ENCODE measurements around the gene TNRC6C. TPM values are rescaled to one million over a fixed set of nuclear protein-coding genes. Genes with fewer than 3 reads are reported as not detected.
A peak's percentile ranks its signal among the peaks of the same experiment; 100 is the strongest.

Gene TNRC6C
- total and polyA plus RNA-seq, 9 of the 15 experiments (the other 6 are each of a cell fraction or from before 2014, with no cell fraction given), result 0.20 to 4.9 (median 2.3) TPM

DNA sequence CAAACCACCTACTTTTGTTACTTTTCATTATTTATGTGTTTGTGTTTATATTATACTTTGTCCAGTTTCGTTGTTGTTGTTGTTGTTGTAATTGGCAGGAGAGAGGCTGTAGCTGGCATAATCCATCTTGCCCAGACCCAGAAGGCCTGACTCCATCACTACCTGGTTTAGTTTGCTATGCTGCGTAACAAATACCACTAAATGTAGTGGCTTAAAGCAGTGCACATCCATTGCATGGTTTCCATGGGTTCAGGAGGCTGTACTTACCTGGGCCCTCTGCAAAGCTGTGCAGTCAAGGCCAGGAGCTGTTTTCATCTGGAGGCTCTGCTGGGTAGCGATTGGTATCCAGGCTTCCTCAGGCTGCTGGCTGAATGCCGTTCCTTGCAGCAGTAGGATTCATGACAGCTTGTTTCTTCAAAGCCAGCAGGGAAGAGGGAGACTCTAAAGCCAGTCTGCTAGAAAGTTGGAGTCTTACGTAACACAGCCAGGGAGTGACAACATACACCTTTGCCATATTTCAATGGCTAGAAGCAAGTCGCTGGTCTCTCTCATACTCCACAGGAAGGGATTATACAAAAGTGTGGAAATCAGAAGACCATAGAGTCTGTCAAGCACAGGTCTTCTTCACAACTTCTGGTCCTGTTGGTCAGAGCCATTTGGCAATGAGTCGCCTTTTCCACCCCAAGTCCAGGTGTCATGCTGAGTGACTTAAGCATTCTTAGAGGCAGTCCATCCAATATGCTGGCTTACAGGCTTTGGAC is 41.1 kb downstream of the TNRC6C start (continued):
- TF ChIP-seq JUND (IDR thresholded peaks at IDR 0.05; ENCODE audit: borderline replicate concordance, low read depth, low read length), result 0 out of 2 replicates have a peak, but pooled peaks have one; percentile 2
- TF ChIP-seq JUND (tag; IDR thresholded peaks at IDR 0.05; ENCODE audit: borderline replicate concordance, low read depth, low read length), result peak; percentile 44; the same call in 1 of the 3 replicates
- no peak for TF ChIP-seq ZNF57 (CRISPR knock-in tag; IDR thresholded peaks at IDR 0.05)

DNA sequence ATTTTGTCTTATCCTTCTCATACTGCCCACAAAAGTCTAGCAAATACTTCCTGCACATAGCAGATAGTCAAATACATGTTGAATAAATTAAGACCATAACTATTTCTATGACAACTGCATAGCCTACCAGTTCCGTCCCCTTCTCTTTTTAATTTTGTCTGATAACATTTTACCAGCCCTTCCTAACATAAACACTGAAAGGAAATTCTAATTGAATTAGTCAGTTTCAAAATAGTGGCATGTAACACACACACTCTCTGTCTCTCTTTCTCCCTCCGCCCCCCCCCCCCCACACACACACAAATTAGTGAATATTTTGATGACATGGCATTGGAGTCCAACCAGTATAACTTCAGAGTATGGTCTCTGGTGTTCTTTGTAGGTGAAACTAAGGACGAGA is 41.8 kb downstream of the TNRC6C start:
- TF ChIP-seq, protein P1, sequence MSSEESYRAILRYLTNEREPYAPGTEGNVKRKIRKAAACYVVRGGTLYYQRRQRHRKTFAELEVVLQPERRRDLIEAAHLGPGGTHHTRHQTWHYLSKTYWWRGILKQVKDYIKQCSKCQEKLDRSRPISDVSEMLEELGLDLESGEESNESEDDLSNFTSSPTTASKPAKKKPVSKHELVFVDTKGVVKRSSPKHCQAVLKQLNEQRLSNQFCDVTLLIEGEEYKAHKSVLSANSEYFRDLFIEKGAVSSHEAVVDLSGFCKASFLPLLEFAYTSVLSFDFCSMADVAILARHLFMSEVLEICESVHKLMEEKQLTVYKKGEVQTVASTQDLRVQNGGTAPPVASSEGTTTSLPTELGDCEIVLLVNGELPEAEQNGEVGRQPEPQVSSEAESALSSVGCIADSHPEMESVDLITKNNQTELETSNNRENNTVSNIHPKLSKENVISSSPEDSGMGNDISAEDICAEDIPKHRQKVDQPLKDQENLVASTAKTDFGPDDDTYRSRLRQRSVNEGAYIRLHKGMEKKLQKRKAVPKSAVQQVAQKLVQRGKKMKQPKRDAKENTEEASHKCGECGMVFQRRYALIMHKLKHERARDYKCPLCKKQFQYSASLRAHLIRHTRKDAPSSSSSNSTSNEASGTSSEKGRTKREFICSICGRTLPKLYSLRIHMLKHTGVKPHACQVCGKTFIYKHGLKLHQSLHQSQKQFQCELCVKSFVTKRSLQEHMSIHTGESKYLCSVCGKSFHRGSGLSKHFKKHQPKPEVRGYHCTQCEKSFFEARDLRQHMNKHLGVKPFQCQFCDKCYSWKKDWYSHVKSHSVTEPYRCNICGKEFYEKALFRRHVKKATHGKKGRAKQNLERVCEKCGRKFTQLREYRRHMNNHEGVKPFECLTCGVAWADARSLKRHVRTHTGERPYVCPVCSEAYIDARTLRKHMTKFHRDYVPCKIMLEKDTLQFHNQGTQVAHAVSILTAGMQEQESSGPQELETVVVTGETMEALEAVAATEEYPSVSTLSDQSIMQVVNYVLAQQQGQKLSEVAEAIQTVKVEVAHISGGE (CRISPR knock-in tag; IDR thresholded peaks at IDR 0.05), result no peak
- TF ChIP-seq JUN (IDR thresholded peaks at IDR 0.05; ENCODE audit: borderline replicate concordance, low read depth, low read length), result no peak
- no peak for TF ChIP-seq JUN (CRISPR knock-in tag; IDR thresholded peaks at IDR 0.05; ENCODE audit: borderline replicate concordance)
- no peak for TF ChIP-seq MEF2D (tag; conservative IDR thresholded peaks at IDR 0.05; ENCODE audit: low read depth)
- no peak for TF ChIP-seq EP400 (IDR thresholded peaks at IDR 0.05)
- TF ChIP-seq ZNF766 (CRISPR knock-in tag; conservative IDR thresholded peaks at IDR 0.05), result no peak
- no peak for TF ChIP-seq DNMT1 (IDR thresholded peaks at IDR 0.05)
- TF ChIP-seq, protein P2, sequence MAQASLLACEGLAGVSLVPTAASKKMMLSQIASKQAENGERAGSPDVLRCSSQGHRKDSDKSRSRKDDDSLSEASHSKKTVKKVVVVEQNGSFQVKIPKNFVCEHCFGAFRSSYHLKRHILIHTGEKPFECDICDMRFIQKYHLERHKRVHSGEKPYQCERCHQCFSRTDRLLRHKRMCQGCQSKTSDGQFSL (CRISPR knock-in tag; IDR thresholded peaks at IDR 0.05), result no peak
- TF ChIP-seq, protein P2 (tag; IDR thresholded peaks at IDR 0.05), result peak in 1 of 2 experiments; percentile 69; a peak in 2 of 4 replicates
- TF ChIP-seq CBX8 (IDR thresholded peaks at IDR 0.05; ENCODE audit: borderline replicate concordance, extremely low read depth, low read depth, low read length, poor library complexity, severe bottlenecking), result no peak
- intact Hi-C loops (cut with micrococcal nuclease) (no loop called here), in situ Hi-C loops (cut with MboI) (no loop called here)
- H3K27ac ChIP-seq (ENCODE audit: extremely low read depth, low read depth, low read length), result no peak overlapping the region
- H3K9ac ChIP-seq (ENCODE audit: insufficient read depth in 1 of 2, low read depth in 2 of 2, low read length in 2 of 2), result no peak overlapping the region
- no peaks in the 10 kb centered on the region for H3K27me3 ChIP-seq (ENCODE audit: control insufficient read depth in 2 of 2, insufficient read depth in 2 of 2, low read length in 2 of 2)
- H2AFZ ChIP-seq (ENCODE audit: low read depth, low read length), result no peak overlapping the region
- no peak overlapping the region for H3K4me3 ChIP-seq
- H3K4me2 ChIP-seq (ENCODE audit: insufficient read depth, low read length), result no peak overlapping the region
- ATAC-seq, result no peak
- H3K9me3 ChIP-seq (replicated peaks; ENCODE audit: control insufficient read depth, insufficient read depth, low read depth, low read length), result no peaks in the 10 kb centered on the region
- H3K36me3 ChIP-seq (ENCODE audit: control insufficient read depth, insufficient read depth, low read length), result no peaks in the 10 kb centered on the region
- POLR2A ChIA-PET, result no interaction called here
- H3K79me2 ChIP-seq (ENCODE audit: control insufficient read depth, insufficient read depth, low read length), result no peaks in the 10 kb centered on the region
- no peaks in the 10 kb centered on the region for H3K9me1 ChIP-seq (ENCODE audit: control insufficient read depth, insufficient read depth, low read length)
- no peak for FAIRE-seq
- H3K4me1 ChIP-seq (replicated peaks in 1 of 2; ENCODE audit: control insufficient read depth in 2 of 2, insufficient read depth in 2 of 2, low read length in 2 of 2), result peaks cover 0 to 9% of the 10 kb centered on the region in 2 experiments; a peak in 2 of 5 replicates
- no peaks in the 10 kb centered on the region for H4K20me1 ChIP-seq (replicated peaks; ENCODE audit: control insufficient read depth, insufficient read depth, low read length)
- WGBS (ENCODE audit: insufficient coverage, low coverage, missing lambda C conversion rate), result 63% methylated on average over 2 of the region's 3 CpGs
- CTCF ChIA-PET (ENCODE audit: low intra/inter-chr PET ratio), result no interaction called here
- DNase-seq (ENCODE audit: extremely low read depth in 1 of 4, low spot score in 3 of 4), result no peak
- BruUV-seq (replicated peaks), result no TSS peak
